ENCODE data around the gene RUVBL2.

The RUVBL2 gene

DNA sequence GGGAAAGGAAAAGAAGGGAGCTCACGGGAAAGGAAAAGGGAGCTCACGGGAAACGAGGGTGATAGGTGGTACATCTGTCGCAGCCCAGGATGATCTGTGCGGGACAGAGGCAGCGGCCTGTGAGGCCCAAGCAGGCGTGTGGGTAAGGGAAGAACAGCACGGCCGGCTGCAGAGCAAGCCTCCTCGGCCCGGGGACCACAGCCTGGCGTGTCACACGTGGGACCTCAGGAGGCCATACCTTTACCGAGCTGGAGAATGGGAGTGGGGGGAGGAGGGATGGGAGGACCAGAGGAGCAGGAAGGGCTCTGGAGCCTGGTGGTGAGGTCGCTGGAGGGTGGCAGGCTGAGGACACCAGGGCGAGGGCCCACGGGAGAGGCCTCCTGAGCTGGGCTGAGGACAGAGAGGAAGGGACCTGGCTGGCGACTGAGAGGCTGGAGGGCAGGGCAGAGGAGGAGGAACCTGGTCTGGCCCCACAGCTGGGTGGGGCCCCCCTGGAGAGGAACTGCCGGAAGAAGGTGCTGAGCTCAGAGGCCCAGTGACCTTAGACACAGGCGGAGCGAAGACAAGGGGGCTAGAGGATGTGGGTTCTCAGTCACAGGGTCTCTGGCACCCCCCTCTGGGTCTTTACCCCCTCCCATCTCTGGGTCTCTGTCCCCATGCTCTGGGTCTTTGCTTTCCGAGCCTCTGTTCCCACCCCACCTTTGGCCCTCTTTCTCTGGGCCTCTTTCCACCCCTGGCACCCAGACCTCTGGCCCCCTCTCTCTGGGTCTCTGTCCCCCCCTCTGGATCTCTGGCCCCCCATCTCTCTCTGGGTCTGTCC, 31.4 kb upstream of the RUVBL2 start (continued):
- TF ChIP-seq, protein P1, sequence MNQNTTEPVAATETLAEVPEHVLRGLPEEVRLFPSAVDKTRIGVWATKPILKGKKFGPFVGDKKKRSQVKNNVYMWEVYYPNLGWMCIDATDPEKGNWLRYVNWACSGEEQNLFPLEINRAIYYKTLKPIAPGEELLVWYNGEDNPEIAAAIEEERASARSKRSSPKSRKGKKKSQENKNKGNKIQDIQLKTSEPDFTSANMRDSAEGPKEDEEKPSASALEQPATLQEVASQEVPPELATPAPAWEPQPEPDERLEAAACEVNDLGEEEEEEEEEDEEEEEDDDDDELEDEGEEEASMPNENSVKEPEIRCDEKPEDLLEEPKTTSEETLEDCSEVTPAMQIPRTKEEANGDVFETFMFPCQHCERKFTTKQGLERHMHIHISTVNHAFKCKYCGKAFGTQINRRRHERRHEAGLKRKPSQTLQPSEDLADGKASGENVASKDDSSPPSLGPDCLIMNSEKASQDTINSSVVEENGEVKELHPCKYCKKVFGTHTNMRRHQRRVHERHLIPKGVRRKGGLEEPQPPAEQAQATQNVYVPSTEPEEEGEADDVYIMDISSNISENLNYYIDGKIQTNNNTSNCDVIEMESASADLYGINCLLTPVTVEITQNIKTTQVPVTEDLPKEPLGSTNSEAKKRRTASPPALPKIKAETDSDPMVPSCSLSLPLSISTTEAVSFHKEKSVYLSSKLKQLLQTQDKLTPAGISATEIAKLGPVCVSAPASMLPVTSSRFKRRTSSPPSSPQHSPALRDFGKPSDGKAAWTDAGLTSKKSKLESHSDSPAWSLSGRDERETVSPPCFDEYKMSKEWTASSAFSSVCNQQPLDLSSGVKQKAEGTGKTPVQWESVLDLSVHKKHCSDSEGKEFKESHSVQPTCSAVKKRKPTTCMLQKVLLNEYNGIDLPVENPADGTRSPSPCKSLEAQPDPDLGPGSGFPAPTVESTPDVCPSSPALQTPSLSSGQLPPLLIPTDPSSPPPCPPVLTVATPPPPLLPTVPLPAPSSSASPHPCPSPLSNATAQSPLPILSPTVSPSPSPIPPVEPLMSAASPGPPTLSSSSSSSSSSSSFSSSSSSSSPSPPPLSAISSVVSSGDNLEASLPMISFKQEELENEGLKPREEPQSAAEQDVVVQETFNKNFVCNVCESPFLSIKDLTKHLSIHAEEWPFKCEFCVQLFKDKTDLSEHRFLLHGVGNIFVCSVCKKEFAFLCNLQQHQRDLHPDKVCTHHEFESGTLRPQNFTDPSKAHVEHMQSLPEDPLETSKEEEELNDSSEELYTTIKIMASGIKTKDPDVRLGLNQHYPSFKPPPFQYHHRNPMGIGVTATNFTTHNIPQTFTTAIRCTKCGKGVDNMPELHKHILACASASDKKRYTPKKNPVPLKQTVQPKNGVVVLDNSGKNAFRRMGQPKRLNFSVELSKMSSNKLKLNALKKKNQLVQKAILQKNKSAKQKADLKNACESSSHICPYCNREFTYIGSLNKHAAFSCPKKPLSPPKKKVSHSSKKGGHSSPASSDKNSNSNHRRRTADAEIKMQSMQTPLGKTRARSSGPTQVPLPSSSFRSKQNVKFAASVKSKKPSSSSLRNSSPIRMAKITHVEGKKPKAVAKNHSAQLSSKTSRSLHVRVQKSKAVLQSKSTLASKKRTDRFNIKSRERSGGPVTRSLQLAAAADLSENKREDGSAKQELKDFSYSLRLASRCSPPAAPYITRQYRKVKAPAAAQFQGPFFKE (tag by site-specific recombination; IDR thresholded peaks at IDR 0.05; ENCODE audit: borderline replicate concordance): no peak
- TF ChIP-seq, protein P2, sequence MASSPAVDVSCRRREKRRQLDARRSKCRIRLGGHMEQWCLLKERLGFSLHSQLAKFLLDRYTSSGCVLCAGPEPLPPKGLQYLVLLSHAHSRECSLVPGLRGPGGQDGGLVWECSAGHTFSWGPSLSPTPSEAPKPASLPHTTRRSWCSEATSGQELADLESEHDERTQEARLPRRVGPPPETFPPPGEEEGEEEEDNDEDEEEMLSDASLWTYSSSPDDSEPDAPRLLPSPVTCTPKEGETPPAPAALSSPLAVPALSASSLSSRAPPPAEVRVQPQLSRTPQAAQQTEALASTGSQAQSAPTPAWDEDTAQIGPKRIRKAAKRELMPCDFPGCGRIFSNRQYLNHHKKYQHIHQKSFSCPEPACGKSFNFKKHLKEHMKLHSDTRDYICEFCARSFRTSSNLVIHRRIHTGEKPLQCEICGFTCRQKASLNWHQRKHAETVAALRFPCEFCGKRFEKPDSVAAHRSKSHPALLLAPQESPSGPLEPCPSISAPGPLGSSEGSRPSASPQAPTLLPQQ (tag by site-specific recombination; IDR thresholded peaks at IDR 0.05): peak; percentile 96
- TF ChIP-seq, protein P3, sequence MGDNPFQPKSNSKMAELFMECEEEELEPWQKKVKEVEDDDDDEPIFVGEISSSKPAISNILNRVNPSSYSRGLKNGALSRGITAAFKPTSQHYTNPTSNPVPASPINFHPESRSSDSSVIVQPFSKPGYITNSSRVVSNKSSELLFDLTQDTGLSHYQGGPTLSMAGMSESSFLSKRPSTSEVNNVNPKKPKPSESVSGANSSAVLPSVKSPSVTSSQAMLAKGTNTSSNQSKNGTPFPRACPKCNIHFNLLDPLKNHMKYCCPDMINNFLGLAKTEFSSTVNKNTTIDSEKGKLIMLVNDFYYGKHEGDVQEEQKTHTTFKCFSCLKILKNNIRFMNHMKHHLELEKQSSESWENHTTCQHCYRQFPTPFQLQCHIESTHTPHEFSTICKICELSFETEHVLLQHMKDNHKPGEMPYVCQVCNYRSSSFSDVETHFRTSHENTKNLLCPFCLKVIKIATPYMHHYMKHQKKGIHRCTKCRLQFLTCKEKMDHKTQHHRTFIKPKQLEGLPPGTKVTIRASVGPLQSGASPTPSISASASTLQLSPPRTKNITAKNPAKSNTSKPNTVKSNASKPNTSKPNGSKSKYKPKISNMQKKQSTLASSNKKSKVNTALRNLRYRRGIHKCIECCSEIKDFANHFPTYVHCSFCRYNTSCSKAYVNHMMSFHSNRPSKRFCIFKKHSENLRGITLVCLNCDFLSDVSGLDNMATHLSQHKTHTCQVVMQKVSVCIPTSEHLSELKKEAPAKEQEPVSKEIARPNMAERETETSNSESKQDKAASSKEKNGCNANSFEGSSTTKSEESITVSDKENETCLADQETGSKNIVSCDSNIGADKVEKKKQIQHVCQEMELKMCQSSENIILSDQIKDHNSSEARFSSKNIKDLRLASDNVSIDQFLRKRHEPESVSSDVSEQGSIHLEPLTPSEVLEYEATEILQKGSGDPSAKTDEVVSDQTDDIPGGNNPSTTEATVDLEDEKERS (tag by site-specific recombination; IDR thresholded peaks at IDR 0.05): 0 out of 2 replicates have a peak, but pooled peaks have one; percentile 4
- no peak for TF ChIP-seq ZNF221 (tag by site-specific recombination; IDR thresholded peaks at IDR 0.05; ENCODE audit: borderline replicate concordance)
- TF ChIP-seq, protein P4, sequence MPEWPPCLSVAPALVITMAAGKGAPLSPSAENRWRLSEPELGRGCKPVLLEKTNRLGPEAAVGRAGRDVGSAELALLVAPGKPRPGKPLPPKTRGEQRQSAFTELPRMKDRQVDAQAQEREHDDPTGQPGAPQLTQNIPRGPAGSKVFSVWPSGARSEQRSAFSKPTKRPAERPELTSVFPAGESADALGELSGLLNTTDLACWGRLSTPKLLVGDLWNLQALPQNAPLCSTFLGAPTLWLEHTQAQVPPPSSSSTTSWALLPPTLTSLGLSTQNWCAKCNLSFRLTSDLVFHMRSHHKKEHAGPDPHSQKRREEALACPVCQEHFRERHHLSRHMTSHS (tag by site-specific recombination; IDR thresholded peaks at IDR 0.05): no peak
- no peak for TF ChIP-seq WT1 (tag by site-specific recombination; IDR thresholded peaks at IDR 0.05)
- TF ChIP-seq ZNF132 (tag by site-specific recombination; IDR thresholded peaks at IDR 0.05; ENCODE audit: borderline replicate concordance): no peak
- no peak for TF ChIP-seq RBAK (tag by site-specific recombination; IDR thresholded peaks at IDR 0.05)
- no peak for TF ChIP-seq YY2 (tag by site-specific recombination; IDR thresholded peaks at IDR 0.05)
- no peak for TF ChIP-seq EGR2 (tag by site-specific recombination; IDR thresholded peaks at IDR 0.05; ENCODE audit: low read depth)
- no peak for TF ChIP-seq ZNF610 (tag by site-specific recombination; IDR thresholded peaks at IDR 0.05; ENCODE audit: borderline replicate concordance)
- TF ChIP-seq ZNF544 (tag by site-specific recombination; IDR thresholded peaks at IDR 0.05): no peak
- TF ChIP-seq KLF1 (tag by site-specific recombination; IDR thresholded peaks at IDR 0.05): peak; percentile 55
- no peak for TF ChIP-seq ZNF138 (tag by site-specific recombination; IDR thresholded peaks at IDR 0.05; ENCODE audit: borderline replicate concordance)
- TF ChIP-seq ZNF747 (tag by site-specific recombination; IDR thresholded peaks at IDR 0.05): no peak
- TF ChIP-seq, protein P5, sequence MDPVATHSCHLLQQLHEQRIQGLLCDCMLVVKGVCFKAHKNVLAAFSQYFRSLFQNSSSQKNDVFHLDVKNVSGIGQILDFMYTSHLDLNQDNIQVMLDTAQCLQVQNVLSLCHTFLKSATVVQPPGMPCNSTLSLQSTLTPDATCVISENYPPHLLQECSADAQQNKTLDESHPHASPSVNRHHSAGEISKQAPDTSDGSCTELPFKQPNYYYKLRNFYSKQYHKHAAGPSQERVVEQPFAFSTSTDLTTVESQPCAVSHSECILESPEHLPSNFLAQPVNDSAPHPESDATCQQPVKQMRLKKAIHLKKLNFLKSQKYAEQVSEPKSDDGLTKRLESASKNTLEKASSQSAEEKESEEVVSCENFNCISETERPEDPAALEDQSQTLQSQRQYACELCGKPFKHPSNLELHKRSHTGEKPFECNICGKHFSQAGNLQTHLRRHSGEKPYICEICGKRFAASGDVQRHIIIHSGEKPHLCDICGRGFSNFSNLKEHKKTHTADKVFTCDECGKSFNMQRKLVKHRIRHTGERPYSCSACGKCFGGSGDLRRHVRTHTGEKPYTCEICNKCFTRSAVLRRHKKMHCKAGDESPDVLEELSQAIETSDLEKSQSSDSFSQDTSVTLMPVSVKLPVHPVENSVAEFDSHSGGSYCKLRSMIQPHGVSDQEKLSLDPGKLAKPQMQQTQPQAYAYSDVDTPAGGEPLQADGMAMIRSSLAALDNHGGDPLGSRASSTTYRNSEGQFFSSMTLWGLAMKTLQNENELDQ (tag by site-specific recombination; IDR thresholded peaks at IDR 0.05; ENCODE audit: low read depth): no peak
- TF ChIP-seq ZNF266 (tag by site-specific recombination; IDR thresholded peaks at IDR 0.05; ENCODE audit: low read depth): no peak
- 0 out of 2 replicates have a peak, but pooled peaks have one; percentile 17 for TF ChIP-seq ZBTB7A (tag by site-specific recombination; IDR thresholded peaks at IDR 0.05; ENCODE audit: low read depth)
- TF ChIP-seq ZNF391 (tag by site-specific recombination; IDR thresholded peaks at IDR 0.05; ENCODE audit: borderline replicate concordance, low read depth): no peak
- TF ChIP-seq, protein P6, sequence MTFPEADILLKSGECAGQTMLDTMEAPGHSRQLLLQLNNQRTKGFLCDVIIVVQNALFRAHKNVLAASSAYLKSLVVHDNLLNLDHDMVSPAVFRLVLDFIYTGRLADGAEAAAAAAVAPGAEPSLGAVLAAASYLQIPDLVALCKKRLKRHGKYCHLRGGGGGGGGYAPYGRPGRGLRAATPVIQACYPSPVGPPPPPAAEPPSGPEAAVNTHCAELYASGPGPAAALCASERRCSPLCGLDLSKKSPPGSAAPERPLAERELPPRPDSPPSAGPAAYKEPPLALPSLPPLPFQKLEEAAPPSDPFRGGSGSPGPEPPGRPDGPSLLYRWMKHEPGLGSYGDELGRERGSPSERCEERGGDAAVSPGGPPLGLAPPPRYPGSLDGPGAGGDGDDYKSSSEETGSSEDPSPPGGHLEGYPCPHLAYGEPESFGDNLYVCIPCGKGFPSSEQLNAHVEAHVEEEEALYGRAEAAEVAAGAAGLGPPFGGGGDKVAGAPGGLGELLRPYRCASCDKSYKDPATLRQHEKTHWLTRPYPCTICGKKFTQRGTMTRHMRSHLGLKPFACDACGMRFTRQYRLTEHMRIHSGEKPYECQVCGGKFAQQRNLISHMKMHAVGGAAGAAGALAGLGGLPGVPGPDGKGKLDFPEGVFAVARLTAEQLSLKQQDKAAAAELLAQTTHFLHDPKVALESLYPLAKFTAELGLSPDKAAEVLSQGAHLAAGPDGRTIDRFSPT (tag by site-specific recombination; IDR thresholded peaks at IDR 0.05): peak; percentile 68
